ENCODE measurements around the gene BCAS3. TPM values are rescaled to one million over a fixed set of nuclear protein-coding genes. Genes with fewer than 3 reads are reported as not detected.

Gene BCAS3
- total RNA-seq, 4 donors from 2014 or later, result 42.1 to 84.7 (median 54.1) TPM

DNA sequence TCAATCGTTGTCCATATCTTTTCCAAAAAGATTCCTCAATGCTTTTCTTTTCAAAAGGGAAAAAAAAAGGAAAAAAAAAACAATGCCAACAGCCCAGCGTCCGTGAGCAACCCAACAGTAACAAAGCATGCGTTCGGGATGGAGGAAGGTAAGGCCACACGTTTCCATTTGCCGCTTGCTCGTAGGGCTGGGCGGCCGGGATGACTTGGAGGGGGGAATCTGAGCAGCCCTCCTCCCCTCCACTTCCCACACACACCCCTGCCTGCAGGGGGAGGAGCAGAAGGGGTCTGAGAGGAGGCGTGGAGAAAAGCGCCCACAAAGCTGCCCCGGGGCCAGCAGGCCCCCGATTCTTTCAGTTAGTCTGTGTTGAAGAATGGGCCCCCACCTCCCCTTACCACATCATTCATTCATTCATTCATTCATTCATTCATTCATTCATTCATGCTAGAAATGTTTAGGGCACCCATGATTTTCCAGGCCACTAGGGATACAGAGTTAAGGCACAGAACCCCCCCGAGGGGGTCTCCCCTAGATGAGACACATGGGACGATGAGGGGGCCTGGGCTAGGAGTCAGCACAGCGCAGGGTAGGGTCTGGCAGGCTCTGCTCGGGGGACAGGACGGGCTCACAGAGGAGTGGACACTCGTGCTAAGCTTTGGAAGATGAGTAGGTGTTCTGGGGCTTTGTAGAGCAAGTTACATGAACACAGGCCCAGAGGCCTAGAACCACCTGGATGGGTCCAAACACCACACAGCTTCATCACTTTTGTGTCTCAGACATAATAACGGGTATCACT is 711.1 kb downstream of the BCAS3 start:
- 90 to 94% methylated on average over 21 of the region's 21 CpGs for WGBS, 2 donors
- no peak overlapping the region for H3K4me3 ChIP-seq (ENCODE audit: low read depth, poor library complexity, severe bottlenecking)
- TF ChIP-seq, protein P1, sequence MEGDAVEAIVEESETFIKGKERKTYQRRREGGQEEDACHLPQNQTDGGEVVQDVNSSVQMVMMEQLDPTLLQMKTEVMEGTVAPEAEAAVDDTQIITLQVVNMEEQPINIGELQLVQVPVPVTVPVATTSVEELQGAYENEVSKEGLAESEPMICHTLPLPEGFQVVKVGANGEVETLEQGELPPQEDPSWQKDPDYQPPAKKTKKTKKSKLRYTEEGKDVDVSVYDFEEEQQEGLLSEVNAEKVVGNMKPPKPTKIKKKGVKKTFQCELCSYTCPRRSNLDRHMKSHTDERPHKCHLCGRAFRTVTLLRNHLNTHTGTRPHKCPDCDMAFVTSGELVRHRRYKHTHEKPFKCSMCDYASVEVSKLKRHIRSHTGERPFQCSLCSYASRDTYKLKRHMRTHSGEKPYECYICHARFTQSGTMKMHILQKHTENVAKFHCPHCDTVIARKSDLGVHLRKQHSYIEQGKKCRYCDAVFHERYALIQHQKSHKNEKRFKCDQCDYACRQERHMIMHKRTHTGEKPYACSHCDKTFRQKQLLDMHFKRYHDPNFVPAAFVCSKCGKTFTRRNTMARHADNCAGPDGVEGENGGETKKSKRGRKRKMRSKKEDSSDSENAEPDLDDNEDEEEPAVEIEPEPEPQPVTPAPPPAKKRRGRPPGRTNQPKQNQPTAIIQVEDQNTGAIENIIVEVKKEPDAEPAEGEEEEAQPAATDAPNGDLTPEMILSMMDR (IDR thresholded peaks at IDR 0.05), result no peak
- no peak for TF ChIP-seq POLR2A (IDR thresholded peaks at IDR 0.05)
- intact Hi-C loops (cut with DNase I; ENCODE audit: low total_unique reads), result no loop called here
- DNase-seq (ENCODE audit: low spot score in 2 of 2), result no peak

DNA sequence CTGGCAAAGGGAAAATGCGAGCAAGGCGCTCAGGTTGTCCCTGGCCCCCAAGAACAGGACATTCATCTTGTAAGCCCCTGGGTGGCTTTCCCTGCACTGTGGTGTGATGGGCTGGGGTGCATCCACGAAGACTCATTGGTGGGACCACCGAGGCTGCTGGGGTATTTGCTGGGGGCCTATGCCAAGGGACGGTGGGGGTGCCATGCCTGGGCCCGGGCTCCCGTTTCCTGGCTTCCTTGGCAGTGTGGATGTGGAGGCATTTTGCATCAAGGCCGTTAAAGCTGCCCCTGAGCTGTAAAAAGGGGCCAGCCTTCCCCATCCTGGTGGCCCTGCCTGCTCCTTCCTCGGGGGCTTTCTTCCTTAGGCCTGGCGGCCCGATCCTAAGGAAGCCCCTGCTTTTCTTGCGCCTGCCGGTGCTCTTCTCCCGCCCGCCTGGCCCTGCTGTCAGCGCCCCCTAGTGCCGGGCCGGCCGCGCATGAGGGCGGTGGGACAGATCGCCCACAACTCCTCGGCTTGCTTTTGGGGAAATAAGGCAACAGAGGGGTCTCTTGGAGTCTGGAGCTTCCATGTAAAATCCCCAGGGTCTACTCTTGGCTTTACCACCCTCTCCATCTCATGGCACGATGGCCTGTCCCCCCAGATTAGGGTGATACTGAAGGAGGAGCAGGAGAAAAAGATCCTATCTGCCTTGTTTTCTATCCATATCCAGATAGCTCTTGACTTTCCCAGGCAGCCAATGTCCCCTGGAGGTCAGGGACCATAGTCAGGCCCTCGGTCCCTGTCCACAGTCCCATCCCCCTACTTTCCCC is 712.2 kb downstream of the BCAS3 start:
- 30 to 33% methylated on average over 21 to 25 of the region's 25 CpGs for WGBS, 2 donors
- no peak for DNase-seq (ENCODE audit: low spot score in 2 of 2)
- H3K4me3 ChIP-seq (ENCODE audit: low read depth, poor library complexity, severe bottlenecking), result no peak overlapping the region
- intact Hi-C loops (cut with DNase I; ENCODE audit: low total_unique reads), result loop anchor here (5.0 to 10.0 kb wide), 2 partner anchors 675 to 1492 kb away; no protein-coding TSS in a partner anchor
- TF ChIP-seq POLR2A (IDR thresholded peaks at IDR 0.05), result no peak
- TF ChIP-seq, protein P1 (IDR thresholded peaks at IDR 0.05), result peak in 1 of 3 donors; percentile 17

DNA sequence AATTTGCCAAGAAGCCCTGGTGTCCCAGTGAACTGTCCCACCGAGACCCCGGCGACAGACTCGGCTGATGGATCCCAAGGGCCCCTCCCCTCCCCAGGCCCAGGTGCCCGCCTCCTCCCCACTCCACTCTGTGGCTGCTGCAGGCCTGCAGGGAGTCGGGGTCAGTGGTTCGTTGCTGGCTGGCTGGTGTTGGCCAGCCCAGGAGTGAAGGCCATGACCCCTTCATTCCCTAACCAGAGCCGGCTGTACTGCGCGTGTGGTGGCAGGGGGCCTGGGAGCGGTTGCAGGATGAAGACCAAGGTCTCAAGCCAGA is 712.8 kb downstream of the BCAS3 start:
- intact Hi-C loops (cut with DNase I; ENCODE audit: low total_unique reads), result loop anchor here (5.0 to 10.0 kb wide), 2 partner anchors 676 to 1492 kb away; no protein-coding TSS in a partner anchor
- H3K4me3 ChIP-seq (ENCODE audit: low read depth, poor library complexity, severe bottlenecking), result no peak overlapping the region
- 91 to 98% methylated on average over 11 of the region's 11 CpGs for WGBS, 2 donors
- TF ChIP-seq, protein P1 (IDR thresholded peaks at IDR 0.05), result no peak
- TF ChIP-seq POLR2A (IDR thresholded peaks at IDR 0.05), result no peak
- no peak for DNase-seq (ENCODE audit: low spot score in 2 of 2)

DNA sequence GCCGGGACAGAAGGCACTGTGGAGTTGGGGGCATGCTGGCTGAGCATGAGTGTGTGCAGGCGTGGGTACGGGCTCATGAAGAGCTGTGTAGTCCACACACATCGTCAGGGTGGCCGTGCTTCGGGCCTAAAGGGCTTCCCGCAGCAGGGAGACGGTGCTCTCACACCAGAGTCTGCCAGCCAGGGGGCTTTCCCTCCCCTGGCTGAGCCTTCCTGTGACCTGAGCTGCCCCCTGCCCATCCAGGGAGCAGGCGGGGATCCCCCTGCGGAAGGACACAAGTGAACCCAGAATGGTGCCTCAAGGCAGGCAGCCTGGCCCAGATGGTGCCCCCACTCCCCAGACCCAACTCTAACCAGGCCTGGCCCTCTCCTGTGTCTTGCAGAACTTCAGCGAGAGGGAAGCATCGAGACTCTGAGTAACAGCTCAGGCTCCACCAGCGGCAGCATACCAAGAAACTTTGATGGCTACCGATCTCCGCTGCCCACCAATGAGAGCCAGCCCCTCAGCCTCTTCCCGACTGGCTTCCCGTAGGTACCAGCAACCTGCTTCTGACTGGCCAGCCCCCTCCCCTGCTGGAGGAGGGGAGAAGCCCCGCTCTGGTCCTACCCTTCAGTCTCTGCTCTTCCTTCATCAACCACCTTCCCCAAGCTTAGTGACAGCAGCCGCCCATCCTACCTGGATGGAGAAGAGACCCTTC is 714.1 kb downstream of the BCAS3 start:
- DNase-seq (ENCODE audit: low spot score in 2 of 2), result no peak
- 90 to 93% methylated on average over 11 to 19 of the region's 19 CpGs for WGBS, 2 donors
- intact Hi-C loops (cut with DNase I; ENCODE audit: low total_unique reads), result loop anchor here (5.0 to 10.0 kb wide), 2 partner anchors 677 to 1491 kb away; no protein-coding TSS in a partner anchor
- no peak overlapping the region for H3K4me3 ChIP-seq (ENCODE audit: low read depth, poor library complexity, severe bottlenecking)
- TF ChIP-seq, protein P1 (IDR thresholded peaks at IDR 0.05), result no peak
- TF ChIP-seq POLR2A (IDR thresholded peaks at IDR 0.05), result no peak

DNA sequence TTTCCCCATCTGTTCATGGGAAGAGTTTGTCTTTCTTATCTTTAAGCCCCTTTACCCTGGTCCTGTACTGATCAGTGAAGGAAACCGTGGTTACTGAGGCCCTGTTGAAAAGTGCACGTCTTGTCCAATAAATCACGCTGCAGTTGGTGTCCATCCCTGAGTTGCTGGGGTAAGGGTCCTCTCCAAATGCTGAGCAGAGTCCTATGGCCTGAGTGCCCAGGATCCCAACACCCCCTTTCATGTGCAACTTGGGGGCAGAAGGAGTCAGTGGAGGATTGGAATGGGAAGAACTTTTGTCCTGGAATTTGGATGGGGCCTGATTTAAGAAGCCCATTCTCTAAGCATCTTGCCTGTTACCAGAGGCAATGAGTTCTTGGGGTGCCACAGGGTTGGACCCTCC is 715.0 kb downstream of the BCAS3 start:
- WGBS, 2 donors, result 91 to 96% methylated on average over 3 of the region's 3 CpGs
- DNase-seq (ENCODE audit: low spot score in 2 of 2), result no peak
- intact Hi-C loops (cut with DNase I; ENCODE audit: low total_unique reads), result loop anchor here (5.0 to 10.0 kb wide), 2 partner anchors 678 to 1490 kb away; no protein-coding TSS in a partner anchor
- no peak for TF ChIP-seq POLR2A (IDR thresholded peaks at IDR 0.05)
- TF ChIP-seq, protein P1 (IDR thresholded peaks at IDR 0.05), result no peak
- no peak overlapping the region for H3K4me3 ChIP-seq (ENCODE audit: low read depth, poor library complexity, severe bottlenecking)

All from lower leg skin (tissue), 4 donors.